NB4 (cell line): ENCODE measurements around the gene INPP4A.

Source experiments
- DNase-seq: peaks from one replicate; pipeline ENCODE4 v3.0.0; 2010; ENCODE audit warnings: low read depth
- H3K4me3 ChIP-seq: one replicate; pipeline ENCODE4 v1.5.1; 2011; ENCODE audit warnings: mild to moderate bottlenecking, low read depth, low read length, moderate library complexity
- CTCF ChIP-seq: IDR thresholded peaks from one replicate; pipeline ENCODE4 v1.5.1; 2012; ENCODE audit warnings: low read depth, low read length
- MYC ChIP-seq: IDR thresholded peaks from 2 replicates; pipeline ENCODE4 v1.6.1; 2011; ENCODE audit warnings: low read depth, low read length
- POLR2A ChIP-seq: IDR thresholded peaks from 2 replicates; pipeline ENCODE4 v1.6.1; 2011; ENCODE audit warnings: mild to moderate bottlenecking; ENCODE audit not compliant: insufficient read length; ENCODE audit errors: extremely low read depth
- TF ChIP-seq, protein P1 (sequence below): IDR thresholded peaks from 2 replicates; pipeline ENCODE4 v1.6.1; 2011; ENCODE audit warnings: low read depth, low read length

Gene INPP4A

DNA sequence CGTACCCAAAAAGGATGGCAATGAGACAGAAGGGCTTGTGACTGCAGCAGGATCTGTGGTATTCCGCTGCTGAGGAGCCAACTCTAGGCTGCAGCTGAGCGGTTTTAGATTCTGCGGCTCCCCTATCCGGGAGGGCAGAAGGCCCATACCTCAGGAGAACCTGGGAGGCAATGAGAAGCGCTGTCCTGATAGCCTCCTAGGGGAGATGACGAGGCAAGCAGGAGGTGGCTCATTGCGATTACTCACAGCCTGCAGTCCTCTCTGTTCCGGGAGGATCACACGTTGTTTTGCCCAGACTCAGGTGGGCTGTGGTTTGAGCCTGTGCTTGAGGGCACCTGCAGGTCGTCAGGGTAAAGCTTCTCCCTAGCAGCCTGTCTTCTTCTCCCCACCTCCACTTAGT, 98.6 kb downstream of the INPP4A start:
- no peak for DNase-seq
- no peak for TF ChIP-seq CTCF
- TF ChIP-seq, protein P1, sequence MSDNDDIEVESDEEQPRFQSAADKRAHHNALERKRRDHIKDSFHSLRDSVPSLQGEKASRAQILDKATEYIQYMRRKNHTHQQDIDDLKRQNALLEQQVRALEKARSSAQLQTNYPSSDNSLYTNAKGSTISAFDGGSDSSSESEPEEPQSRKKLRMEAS = no peak
- TF ChIP-seq POLR2A = no peak
- no peak for TF ChIP-seq MYC
- H3K4me3 ChIP-seq = no peak overlapping the region

DNA sequence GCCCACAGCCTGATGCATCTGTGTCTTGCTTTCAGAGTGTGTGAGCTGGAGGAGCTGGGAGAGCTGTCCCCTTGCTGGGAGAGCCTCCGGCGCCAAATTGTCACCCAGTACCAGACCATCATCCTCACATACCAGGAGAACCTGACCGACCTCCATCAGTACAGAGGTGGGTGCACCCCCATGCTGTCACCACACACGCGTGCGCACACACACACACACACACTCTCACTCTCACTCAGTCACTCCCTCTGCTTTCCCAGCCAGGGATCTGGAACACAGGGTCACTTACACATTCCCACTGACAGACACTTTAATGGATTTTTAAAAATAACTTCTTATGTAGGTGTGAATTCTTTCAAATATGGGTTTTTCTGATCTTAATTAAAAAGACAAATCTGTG, 99.2 kb downstream of the INPP4A start:
- no peak overlapping the region for H3K4me3 ChIP-seq
- TF ChIP-seq MYC = no peak
- TF ChIP-seq POLR2A = no peak
- no peak for TF ChIP-seq CTCF
- TF ChIP-seq, protein P1 = no peak
- no peak for DNase-seq

DNA sequence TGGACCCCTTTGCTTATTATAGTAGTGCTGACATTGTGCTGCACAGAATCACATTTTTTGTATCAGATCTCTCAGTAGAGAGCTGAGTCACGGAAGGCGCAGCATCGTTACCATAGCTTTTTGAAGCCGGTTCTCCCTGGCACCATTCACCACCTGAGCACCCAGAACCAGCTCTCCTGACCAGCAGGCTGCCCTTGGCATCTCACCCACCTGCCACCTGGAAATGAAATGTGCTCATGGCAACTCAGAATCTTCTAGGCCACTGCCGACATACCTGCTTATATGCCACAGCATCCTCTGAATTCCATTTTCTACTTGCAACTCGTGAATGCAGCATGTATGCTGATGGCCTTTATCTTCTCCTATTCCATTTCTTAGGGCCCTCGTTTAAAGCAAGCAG, 100.9 kb downstream of the INPP4A start:
- TF ChIP-seq CTCF (no peak), MYC (no peak), POLR2A (no peak)
- TF ChIP-seq, protein P1 = no peak
- no peak overlapping the region for H3K4me3 ChIP-seq
- no peak for DNase-seq

DNA sequence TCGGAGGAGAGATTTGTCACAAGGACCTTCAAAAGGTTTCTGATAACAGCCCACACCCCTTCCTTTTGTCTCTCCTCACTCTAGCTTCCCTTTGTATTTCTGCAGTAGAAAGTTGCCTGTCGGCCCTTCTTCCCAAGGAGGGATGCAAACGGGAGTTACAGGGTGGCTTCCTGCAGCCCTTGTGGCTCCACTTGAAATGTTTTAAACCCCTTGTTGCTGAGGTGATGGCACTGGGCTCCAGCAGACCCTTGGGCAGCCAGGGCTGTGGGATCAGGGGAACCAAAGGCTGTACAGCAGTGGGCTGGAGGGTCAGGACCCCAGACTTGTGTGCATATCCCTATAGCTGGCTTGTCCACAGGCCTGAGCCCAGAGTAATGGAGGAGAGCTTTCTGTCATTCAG, 101.5 kb downstream of the INPP4A start:
- no peak for TF ChIP-seq POLR2A
- TF ChIP-seq, protein P1 = no peak
- no peak for TF ChIP-seq CTCF
- no peak for TF ChIP-seq MYC
- no peak for DNase-seq
- no peak overlapping the region for H3K4me3 ChIP-seq

DNA sequence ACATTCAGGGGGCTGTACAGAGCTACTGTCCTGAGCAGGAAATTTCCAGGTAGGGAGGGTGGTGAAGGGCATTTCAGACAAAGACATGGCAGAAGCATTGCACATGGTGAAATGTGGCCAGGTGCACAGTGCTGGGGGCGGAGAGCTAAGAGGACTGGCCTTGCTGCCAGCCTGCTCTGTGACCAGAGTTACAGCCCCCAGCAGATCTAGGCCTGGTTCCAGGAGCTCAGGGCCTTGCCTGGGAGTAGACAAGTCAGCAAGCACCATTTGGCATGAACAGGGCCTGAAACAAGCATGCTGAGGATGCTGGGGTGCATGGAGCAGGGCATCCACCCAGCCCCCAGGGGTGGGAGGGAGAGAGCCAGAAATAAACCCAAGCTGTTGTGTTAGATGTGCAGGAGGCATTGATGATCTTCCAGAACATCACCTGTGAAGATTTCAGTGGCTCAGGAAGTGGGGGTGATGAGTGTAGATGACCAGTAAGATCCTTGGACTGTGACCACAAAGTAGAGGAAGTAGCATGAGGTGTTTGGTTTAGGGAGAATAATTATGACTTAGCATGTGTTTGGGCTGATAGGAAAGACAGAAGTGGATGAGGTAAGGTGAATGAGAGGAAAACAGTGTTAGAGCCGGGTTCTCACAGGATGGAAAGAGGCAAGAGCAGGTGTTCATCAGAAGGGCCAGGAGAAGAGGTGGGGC, 102.6 kb downstream of the INPP4A start:
- peak; percentile 11 for DNase-seq
- TF ChIP-seq CTCF (no peak), MYC (no peak), POLR2A (no peak)
- TF ChIP-seq, protein P1 = no peak
- no peak overlapping the region for H3K4me3 ChIP-seq
